Nephron progenitor cell (in vitro differentiated cells): ENCODE results near the gene BHLHA15.

Experiments used
- DNase-seq: peaks from one replicate; pipeline ENCODE4 v3.0.0; 2021
- H3K27ac Mint-ChIP-seq: 2 replicates; pipeline ENCODE4 v1.8.0; 2021; ENCODE audit warnings: mild to moderate bottlenecking, moderate library complexity, mixed read lengths
- H3K27me3 Mint-ChIP-seq: 2 replicates; pipeline ENCODE4 v1.8.0; 2021; ENCODE audit warnings: mild to moderate bottlenecking, low read depth, mixed read lengths; ENCODE audit not compliant: poor library complexity
- H3K36me3 Mint-ChIP-seq: 2 replicates; pipeline ENCODE4 v1.8.0; 2021; ENCODE audit warnings: low read depth, mixed read lengths
- H3K4me1 Mint-ChIP-seq: 2 replicates; pipeline ENCODE4 v1.8.0; 2021; ENCODE audit warnings: mixed read lengths
- H3K4me3 Mint-ChIP-seq: 2 replicates; pipeline ENCODE4 v1.8.0; 2021; ENCODE audit warnings: mild to moderate bottlenecking, moderate library complexity, mixed read lengths
- H3K9me3 Mint-ChIP-seq: 2 replicates; pipeline ENCODE4 v1.8.0; 2021; ENCODE audit warnings: mild to moderate bottlenecking, moderate library complexity, mixed read lengths
- TF ChIP-seq, protein P1 (sequence below): fragments of 200-600 bp; sonication (generic); IDR thresholded peaks from 2 replicates; pipeline ENCODE4 v1.5.0; 2021; ENCODE audit warnings: antibody characterized with exemption

Gene BHLHA15

GRCh38 chr7:98222533-98223195 lies 11.4 kb downstream of the BHLHA15 start:
- peaks cover 31% of the 10 kb centered on the region for H3K36me3 Mint-ChIP-seq
- H3K4me3 Mint-ChIP-seq, result no peak overlapping the region
- no peak overlapping the region for H3K27ac Mint-ChIP-seq
- peaks cover 9% of the 10 kb centered on the region for H3K9me3 Mint-ChIP-seq
- H3K27me3 Mint-ChIP-seq, result no peaks in the 10 kb centered on the region
- TF ChIP-seq, protein P1, sequence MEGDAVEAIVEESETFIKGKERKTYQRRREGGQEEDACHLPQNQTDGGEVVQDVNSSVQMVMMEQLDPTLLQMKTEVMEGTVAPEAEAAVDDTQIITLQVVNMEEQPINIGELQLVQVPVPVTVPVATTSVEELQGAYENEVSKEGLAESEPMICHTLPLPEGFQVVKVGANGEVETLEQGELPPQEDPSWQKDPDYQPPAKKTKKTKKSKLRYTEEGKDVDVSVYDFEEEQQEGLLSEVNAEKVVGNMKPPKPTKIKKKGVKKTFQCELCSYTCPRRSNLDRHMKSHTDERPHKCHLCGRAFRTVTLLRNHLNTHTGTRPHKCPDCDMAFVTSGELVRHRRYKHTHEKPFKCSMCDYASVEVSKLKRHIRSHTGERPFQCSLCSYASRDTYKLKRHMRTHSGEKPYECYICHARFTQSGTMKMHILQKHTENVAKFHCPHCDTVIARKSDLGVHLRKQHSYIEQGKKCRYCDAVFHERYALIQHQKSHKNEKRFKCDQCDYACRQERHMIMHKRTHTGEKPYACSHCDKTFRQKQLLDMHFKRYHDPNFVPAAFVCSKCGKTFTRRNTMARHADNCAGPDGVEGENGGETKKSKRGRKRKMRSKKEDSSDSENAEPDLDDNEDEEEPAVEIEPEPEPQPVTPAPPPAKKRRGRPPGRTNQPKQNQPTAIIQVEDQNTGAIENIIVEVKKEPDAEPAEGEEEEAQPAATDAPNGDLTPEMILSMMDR, result no peak
- H3K4me1 Mint-ChIP-seq, result peaks cover 30% of the 10 kb centered on the region
- no peak for DNase-seq

- DNase-seq, result no peak
Measured at GRCh38 chr7:98223351-98223897, 12.2 kb downstream of the BHLHA15 start.

DNA sequence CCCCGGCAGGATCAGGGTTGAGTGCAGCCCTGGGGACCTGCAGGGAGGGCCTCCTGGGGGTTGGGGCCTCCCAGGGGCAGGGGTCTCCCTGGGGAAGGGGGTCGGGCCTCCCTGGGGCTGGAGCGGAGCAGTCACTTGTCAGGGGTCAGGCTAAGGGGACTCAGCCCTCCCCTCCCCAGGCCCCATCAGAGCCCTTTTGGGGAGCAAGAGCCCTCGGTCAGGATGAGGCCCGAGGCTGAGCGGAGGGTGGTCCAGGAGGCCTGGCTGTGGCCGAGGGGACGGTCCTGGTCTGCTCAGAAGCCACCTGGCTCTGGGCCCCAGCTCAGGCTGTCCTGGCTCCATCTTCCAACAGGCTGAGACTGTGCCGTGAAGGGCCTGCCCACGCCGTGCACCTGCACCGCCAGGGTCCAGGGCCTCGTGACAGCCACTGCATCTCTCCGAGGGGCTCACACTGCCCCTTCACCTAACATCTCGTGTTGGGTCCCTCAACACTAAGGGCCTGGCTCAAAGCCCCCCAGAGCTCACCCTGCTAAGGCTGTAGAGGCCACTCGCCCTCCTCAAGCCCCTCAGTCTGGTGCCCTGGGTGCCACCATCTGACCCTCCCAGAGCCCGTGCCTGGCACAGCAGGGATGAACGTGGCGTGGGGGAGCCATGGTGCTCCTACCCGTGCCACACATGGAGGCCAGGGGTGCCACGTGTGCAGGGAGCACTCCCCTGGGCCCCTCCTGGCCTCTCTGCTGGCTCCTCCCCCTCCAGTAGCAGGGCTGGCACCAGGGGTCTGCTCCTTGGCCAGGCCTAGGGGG lies 12.9 kb downstream of the BHLHA15 start:
- Mint-ChIP-seq H3K4me1 (peaks cover 26% of the 10 kb centered on the region), H3K27ac (no peak overlapping the region), H3K27me3 (no peaks in the 10 kb centered on the region), H3K9me3 (peaks cover 5% of the 10 kb centered on the region), H3K36me3 (peaks cover 20% of the 10 kb centered on the region), H3K4me3 (no peak overlapping the region)
- TF ChIP-seq, protein P1, result no peak
- no peak for DNase-seq

More at GRCh38 chr7:98223351-98223897, 12.2 kb downstream of the BHLHA15 start:
- TF ChIP-seq, protein P1, result no peak
- Mint-ChIP-seq H3K9me3 (peaks cover 9% of the 10 kb centered on the region), H3K4me3 (no peak overlapping the region), H3K27me3 (no peaks in the 10 kb centered on the region), H3K36me3 (peaks cover 27% of the 10 kb centered on the region), H3K4me1 (peaks cover 31% of the 10 kb centered on the region), H3K27ac (no peak overlapping the region)

DNA sequence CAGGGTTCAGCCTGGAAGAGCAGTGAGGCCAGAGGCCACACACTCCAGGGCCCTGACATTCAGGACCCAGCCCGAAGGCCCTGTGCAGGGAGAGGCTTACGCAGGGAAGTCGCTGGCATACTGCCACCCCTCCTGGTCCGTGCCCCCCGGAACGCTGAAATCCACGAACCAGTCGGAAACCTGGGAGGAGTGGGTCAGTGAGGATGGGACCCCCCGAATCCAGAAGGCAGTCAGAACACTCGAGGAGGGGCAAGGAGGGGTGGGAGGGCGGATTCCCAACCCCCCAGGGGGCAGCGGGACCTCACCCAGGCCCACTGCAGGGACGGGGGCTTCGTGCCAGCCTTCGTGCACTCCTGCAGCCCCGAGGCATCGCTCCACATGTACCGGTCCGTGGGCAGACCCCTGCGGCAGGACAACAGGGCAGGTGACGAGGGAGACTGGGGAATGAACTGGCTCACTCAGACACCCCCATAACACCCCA lies 13.5 kb downstream of the BHLHA15 start:
- peaks cover 14% of the 10 kb centered on the region for H3K36me3 Mint-ChIP-seq
- H3K9me3 Mint-ChIP-seq, result no peaks in the 10 kb centered on the region
- no peak for DNase-seq
- no peak overlapping the region for H3K4me3 Mint-ChIP-seq
- H3K27me3 Mint-ChIP-seq, result no peaks in the 10 kb centered on the region
- H3K27ac Mint-ChIP-seq, result no peak overlapping the region
- peaks cover 27% of the 10 kb centered on the region for H3K4me1 Mint-ChIP-seq
- TF ChIP-seq, protein P1, result no peak

DNA sequence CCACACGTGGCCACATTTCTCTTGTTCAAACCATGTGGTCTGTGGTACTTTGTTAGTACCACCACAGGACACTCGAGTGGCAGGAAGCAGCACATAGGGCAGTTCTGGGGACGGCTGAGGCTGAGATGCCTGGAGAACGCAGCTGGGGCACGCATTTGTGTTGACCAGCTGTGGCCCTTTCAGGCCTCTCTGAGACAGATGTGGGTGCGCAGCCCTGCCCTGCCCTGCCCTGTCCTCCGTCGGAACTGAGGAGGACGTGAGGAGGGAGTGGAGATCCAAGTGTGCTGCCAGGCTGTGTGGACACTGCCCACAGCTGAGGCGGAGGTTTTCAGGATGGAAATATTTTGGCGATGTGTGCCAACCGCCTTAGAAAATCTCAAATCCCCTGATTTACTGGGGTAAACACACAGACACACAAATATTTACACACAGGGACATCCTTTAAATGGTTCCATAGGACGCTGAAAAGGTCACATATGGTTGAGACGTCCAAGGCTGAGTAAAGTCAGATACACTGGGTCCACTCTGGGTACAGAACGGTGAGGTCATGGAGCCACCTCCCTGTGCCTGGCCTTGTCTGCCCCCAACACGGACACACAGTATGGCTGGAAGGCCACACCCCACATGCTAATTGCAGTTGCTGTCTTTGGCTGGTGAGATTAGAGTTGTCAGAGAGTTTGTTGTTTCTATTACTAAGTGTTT lies 14.8 kb downstream of the BHLHA15 start:
- Mint-ChIP-seq H3K27me3 (no peaks in the 10 kb centered on the region), H3K9me3 (no peaks in the 10 kb centered on the region), H3K36me3 (peaks cover 11% of the 10 kb centered on the region), H3K4me3 (no peak overlapping the region), H3K4me1 (peaks cover 32% of the 10 kb centered on the region), H3K27ac (peak overlapping the region; percentile 72)
- DNase-seq, result no peak
- TF ChIP-seq, protein P1, result no peak
